HepG2 (cell line): ENCODE results near the gene DUSP8. TPM values are rescaled to one million over a fixed set of nuclear protein-coding genes. Genes with fewer than 3 reads are reported as not detected.

Source experiments
- ATAC-seq: fragments of 200-7000 bp; cut with Tn5 transposase; 3 replicates; pipeline ENCODE4 v1.9.1; 2020; ENCODE audit warnings: mild to moderate bottlenecking, moderate library complexity
- BruUV-seq: library from RNA; stranded (reverse); fragments of 400-500 nt; replicated peaks from 2 replicates; lab custom pipeline; 2021; lab: Mats Ljungman, UMichigan
- CTCF ChIA-PET: fragments of 300-600 bp; formaldehyde crosslinking; extraction: SDS; loops from one replicate; lab custom pipeline; 2021; ENCODE audit warnings: low total read pairs, inconsistent platforms, low intra/inter-chr PET ratio; lab: Yijun Ruan, JAX
- POLR2A ChIA-PET: fragments of 350-600 bp; sonication (Branson Sonifier 250); formaldehyde crosslinking; loops from one replicate; lab custom pipeline; 2020; ENCODE audit warnings: antibody characterized with exemption, inconsistent platforms; lab: Yijun Ruan, JAX
- DNase-seq: peaks from one replicate; pipeline ENCODE4 v3.0.0-alpha.2; 2015; ENCODE audit warnings: low spot score
- FAIRE-seq: peaks from 3 replicates; lab custom pipeline; 2011; peaks lifted over from hg19 to GRCh38; lab: Jason Lieb, UNC
- H2AFZ ChIP-seq: one replicate; pipeline ENCODE4 v1.6.1; 2011; ENCODE audit warnings: low read length, inconsistent platforms
- H3K27ac ChIP-seq: fragments of 300-600 bp; 3 replicates; pipeline ENCODE4 v1.8.0; 2011; ENCODE audit warnings: mixed run types, mild to moderate bottlenecking, mixed read lengths, low read length, inconsistent platforms; ENCODE audit not compliant: insufficient read depth; ENCODE audit errors: extremely low read length
- H3K27me3 ChIP-seq, 2 experiments: fragments of 200-600 bp in 1 of 2; 2 replicates in 1 of 2; 3 replicates in 1 of 2; pipeline versions ENCODE4 v1.6.0 to v1.8.0; 2011; ENCODE audit warnings: low read length in 2 of 2, mild to moderate bottlenecking in 2 of 2, moderate library complexity in 2 of 2, inconsistent platforms in 1 of 2; ENCODE audit not compliant: insufficient read depth in 2 of 2, control insufficient read depth in 1 of 2
- H3K36me3 ChIP-seq, 2 experiments: fragments of 200-600 bp in 1 of 2; replicated peaks in 1 of 2; 2 replicates in 1 of 2; 3 replicates in 1 of 2; pipeline versions ENCODE4 v1.5.1 to v1.8.0; 2011; ENCODE audit warnings: low read length in 2 of 2, inconsistent platforms in 1 of 2; ENCODE audit not compliant: insufficient read depth in 2 of 2, control insufficient read depth in 1 of 2
- H3K4me1 ChIP-seq: 2 replicates; pipeline ENCODE4 v1.5.1; 2012; ENCODE audit warnings: low read length, inconsistent platforms; ENCODE audit not compliant: insufficient read depth
- H3K4me2 ChIP-seq: 2 replicates; pipeline ENCODE4 v1.6.0; 2011; ENCODE audit warnings: low read depth, low read length, inconsistent platforms
- H3K4me3 ChIP-seq, 3 experiments: fragments of 200-600 bp in 1 of 3; sonication (generic), shearing (Covaris generic) in 1 of 3; replicated peaks in 1 of 3; 2 replicates each; pipeline ENCODE4 v1.5.1; 2011 to 2016; ENCODE audit warnings: low read length in 3 of 3, inconsistent platforms in 2 of 3, low read depth in 2 of 3, mild to moderate bottlenecking in 2 of 3, control low read depth in 1 of 3, mixed read lengths in 1 of 3; ENCODE audit not compliant: insufficient read depth in 1 of 3
- H3K79me2 ChIP-seq: one replicate; pipeline ENCODE4 v1.6.1; 2011; ENCODE audit warnings: low read length, inconsistent platforms; ENCODE audit not compliant: insufficient read depth
- H3K9ac ChIP-seq: 2 replicates; pipeline ENCODE4 v1.6.0; 2011; ENCODE audit warnings: mild to moderate bottlenecking, low read depth, low read length, inconsistent platforms; ENCODE audit not compliant: insufficient read depth
- H3K9me3 ChIP-seq: 2 replicates; pipeline ENCODE4 v1.5.1; 2012; ENCODE audit warnings: mild to moderate bottlenecking, low read length
- H4K20me1 ChIP-seq: 2 replicates; pipeline ENCODE4 v1.6.0; 2011; ENCODE audit warnings: inconsistent platforms, mild to moderate bottlenecking, low read length, moderate library complexity; ENCODE audit not compliant: insufficient read depth
- CBX5 ChIP-seq: sonication (generic); formaldehyde crosslinking; IDR thresholded peaks from 2 replicates; pipeline ENCODE4 v1.4.0; 2020; ENCODE audit warnings: missing genetic modification reagents, borderline replicate concordance
- CC2D1A ChIP-seq: sonication (generic); formaldehyde crosslinking; IDR thresholded peaks from 2 replicates; pipeline ENCODE4 v1.8.1; 2023; ENCODE audit warnings: mild to moderate bottlenecking, missing genetic modification reagents
- CHD2 ChIP-seq: IDR thresholded peaks from 2 replicates; pipeline ENCODE4 v1.6.1; 2011; ENCODE audit warnings: low read depth, low read length, improper control_type of control experiment
- HNF4G ChIP-seq, 2 experiments: sonication (generic) in 1 of 2; formaldehyde crosslinking in 1 of 2; IDR thresholded peaks; 2 replicates each; pipeline versions ENCODE4 v1.4.0 to v1.6.1; 2011 to 2020; ENCODE audit warnings: borderline replicate concordance in 2 of 2, low read depth in 2 of 2, mild to moderate bottlenecking in 2 of 2, low read length in 1 of 2, missing genetic modification reagents in 1 of 2, moderate library complexity in 1 of 2
- MAF1 ChIP-seq: sonication (generic); formaldehyde crosslinking; IDR thresholded peaks from 2 replicates; pipeline ENCODE4 v1.5.0; 2020; ENCODE audit warnings: missing genetic modification reagents, borderline replicate concordance
- MEF2D ChIP-seq: sonication (generic); formaldehyde crosslinking; IDR thresholded peaks from 2 replicates; pipeline ENCODE4 v1.5.1; 2020; ENCODE audit warnings: mild to moderate bottlenecking, missing genetic modification reagents
- NR2F6 ChIP-seq, 2 experiments: IDR thresholded peaks; 2 replicates each; pipeline ENCODE4 v1.6.1; 2016; ENCODE audit warnings: antibody characterized with exemption in 1 of 2, mild to moderate bottlenecking in 1 of 2
- REPIN1 ChIP-seq: sonication (generic); formaldehyde crosslinking; IDR thresholded peaks from 2 replicates; pipeline ENCODE4 v1.8.0; 2022; ENCODE audit warnings: missing genetic modification reagents, low read depth, mild to moderate bottlenecking, borderline replicate concordance
- SP1 ChIP-seq, 2 experiments: fragments of 450-650 bp in 1 of 2; sonication (generic) in 1 of 2; formaldehyde crosslinking in 1 of 2; IDR thresholded peaks; 2 replicates each; pipeline versions ENCODE4 v1.4.0 to v1.6.1; 2016 to 2020; ENCODE audit warnings: missing genetic modification reagents in 1 of 2
- SRSF9 ChIP-seq: fragments of 200-400 bp; formaldehyde crosslinking; IDR thresholded peaks from 2 replicates; pipeline ENCODE4 v1.6.1; 2018; ENCODE audit warnings: borderline replicate concordance, mild to moderate bottlenecking, low read depth, low read length; ENCODE audit not compliant: insufficient read depth, poor library complexity, severe bottlenecking
- THRA ChIP-seq: sonication (generic); formaldehyde crosslinking; IDR thresholded peaks from 2 replicates; pipeline ENCODE4 v1.4.0; 2020; ENCODE audit warnings: missing genetic modification reagents, borderline replicate concordance
- ZFP82 ChIP-seq: sonication (generic); formaldehyde crosslinking; IDR thresholded peaks from 2 replicates; pipeline ENCODE4 v1.5.1; 2020; ENCODE audit warnings: mild to moderate bottlenecking, missing genetic modification reagents, borderline replicate concordance
- ZNF350 ChIP-seq: sonication (generic); formaldehyde crosslinking; IDR thresholded peaks from 2 replicates; pipeline ENCODE4 v1.4.0; 2020; ENCODE audit warnings: mild to moderate bottlenecking, low read depth, missing genetic modification reagents, borderline replicate concordance
- ZNF572 ChIP-seq: sonication (generic); formaldehyde crosslinking; IDR thresholded peaks from 2 replicates; pipeline ENCODE4 v1.5.1; 2020; ENCODE audit warnings: mild to moderate bottlenecking, missing genetic modification reagents
- WGBS: methylation state at CpG from one replicate; pipeline ENCODE4 v1.1.6; 2017; ENCODE audit warnings: low lambda C conversion rate; 5-methylcytosine and 5-hydroxymethylcytosine counted together
- in situ Hi-C: cut with HindIII; loops from 2 replicates; pipeline ENCODE4 v1.10.0; 2017; ENCODE audit warnings: low pct_unique_long_range_greater_than_20kb; ENCODE audit not compliant: extremely low pct_ligation_motif_present
- intact Hi-C: fragments of 100-400 bp; cut with micrococcal nuclease; formaldehyde crosslinking; loops from one replicate; pipeline ENCODE4 v1.10.0; 2022; ENCODE audit not compliant: unreplicated experiment
- polyA plus RNA-seq, 8 experiments: library from polyadenylated mRNA; depleted of rRNA in 3 of 8; stranded (reverse) in 7 of 8; unstranded in 1 of 8; fragments of >200 nt; fragmentation: Illumina TruSeq in 4 of 8; extraction: Trizol in 4 of 8; gene quantifications; 2 replicates each; pipeline versions ENCODE4 v1.2.1 to v1.2.3, GENCODE V29; 2011 to 2016; ENCODE audit warnings: low read depth in 4 of 8, missing spikeins in 1 of 8, mixed read lengths in 1 of 8; ENCODE audit not compliant: insufficient read depth in 1 of 8
- total RNA-seq, 5 experiments: library from RNA; depleted of rRNA; stranded (reverse); fragments of >200 nt; fragmentation: Illumina TruSeq; extraction: Trizol; gene quantifications; 2 replicates each; pipeline ENCODE4 v1.2.3, GENCODE V29; 2016; ENCODE audit warnings: low read depth in 1 of 5

Gene DUSP8
- total and polyA plus RNA-seq, 2 of the 13 experiments (the other 11 are each of a cell fraction or from before 2014, with no cell fraction given): 1.8 to 8.0 TPM

- peaks cover 15% of the 10 kb centered on the region for H3K4me1 ChIP-seq
- TF ChIP-seq NR2F6 (IDR thresholded peaks at IDR 0.05) (no peak), NR2F6 (CRISPR knock-in tag; IDR thresholded peaks at IDR 0.05) (no peak), HNF4G (IDR thresholded peaks at IDR 0.05; ENCODE audit: borderline replicate concordance, low read depth, low read length) (no peak), HNF4G (CRISPR knock-in tag; IDR thresholded peaks at IDR 0.05; ENCODE audit: borderline replicate concordance, low read depth) (no peak), REPIN1 (CRISPR knock-in tag) (no peak), CBX5 (CRISPR knock-in tag) (no peak), ZNF350 (no peak), CHD2 (no peak), ZNF572 (no peak), CC2D1A (CRISPR knock-in tag) (no peak), THRA (CRISPR knock-in tag) (no peak), SRSF9 (no peak), SP1 (IDR thresholded peaks at IDR 0.05) (no peak), SP1 (CRISPR knock-in tag; IDR thresholded peaks at IDR 0.05) (no peak), MAF1 (no peak), ZFP82 (no peak), MEF2D (CRISPR knock-in tag) (no peak)
- peaks cover 25% of the 10 kb centered on the region for H4K20me1 ChIP-seq
- DNase-seq (no peak), FAIRE-seq (no peak), ATAC-seq (no peak)
- peaks cover 10% of the 10 kb centered on the region for H3K79me2 ChIP-seq
- BruUV-seq: no TSS peak
- intact Hi-C loops: no loop called here
- ChIA-PET CTCF (no interaction called here), POLR2A (no interaction called here)
- WGBS: 91% methylated on average over 12 of the region's 15 CpGs
- no peak overlapping the region for H2AFZ ChIP-seq
- H3K9ac ChIP-seq: no peak overlapping the region
- H3K27ac ChIP-seq: no peak overlapping the region
- no peak overlapping the region for H3K4me3 ChIP-seq
- no peaks in the 10 kb centered on the region; a peak in 1 of 5 replicates for H3K36me3 ChIP-seq
- in situ Hi-C loops: no loop called here
- no peak overlapping the region for H3K4me2 ChIP-seq
- H3K9me3 ChIP-seq: no peaks in the 10 kb centered on the region
- no peaks in the 10 kb centered on the region for H3K27me3 ChIP-seq
Measured at GRCh38 chr11:1526785-1527184, 45.3 kb downstream of the DUSP8 start.
